NCI-H2196 (cell line): Measurements from ENCODE around the gene TAF8.

Source experiments
- DNase-seq: peaks from one replicate; lab custom pipeline; 2025; ENCODE audit not compliant: unreplicated experiment; lab: John Stamatoyannopoulos, UW

Gene TAF8

DNA sequence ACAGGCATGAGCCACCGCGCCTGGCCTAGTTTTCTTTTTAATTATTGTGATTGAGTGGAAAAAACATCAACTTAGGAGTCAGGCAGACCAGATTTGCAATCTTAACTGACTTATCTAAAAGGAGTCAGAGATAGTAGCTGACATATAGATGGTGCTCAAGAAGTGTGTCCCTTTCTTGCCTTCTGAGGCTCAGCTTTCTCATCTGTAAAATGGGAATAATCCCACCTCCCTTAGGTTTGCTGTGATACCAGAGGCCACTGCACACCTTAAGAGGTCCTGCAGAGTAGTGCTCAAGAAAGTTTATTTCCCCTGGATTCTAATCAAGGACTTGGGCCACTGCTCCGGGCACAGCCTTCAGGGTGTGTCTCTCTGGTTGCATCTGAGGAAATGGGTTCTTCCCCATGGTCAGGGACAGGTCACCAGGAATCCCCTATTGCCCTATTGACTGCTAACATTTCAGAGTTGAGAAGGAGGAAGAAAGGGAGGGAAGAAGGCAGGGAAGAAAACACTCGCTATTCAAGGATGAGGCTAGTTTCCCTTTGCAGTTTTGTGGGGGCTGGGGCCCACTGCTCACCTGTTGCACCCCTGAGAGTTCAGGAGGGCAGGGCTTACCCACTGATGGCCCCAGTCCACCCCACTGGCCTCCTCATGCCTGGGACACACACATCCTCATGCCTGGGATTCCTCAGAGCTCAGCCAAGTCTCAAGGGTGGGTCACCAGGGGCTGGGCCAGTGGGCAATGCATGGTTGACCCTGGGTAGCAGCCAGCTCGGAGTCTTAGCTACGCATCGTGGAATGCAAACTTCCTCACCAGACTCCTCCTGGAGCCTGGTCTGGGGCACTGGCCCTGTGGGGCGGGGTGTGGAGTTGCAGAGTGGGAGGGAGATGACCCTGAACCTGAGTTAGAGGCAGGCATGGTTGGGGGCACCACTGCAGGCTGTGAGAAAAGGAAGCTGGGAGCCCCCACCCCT lies 70.9 kb downstream of the TAF8 start:
- no peak for DNase-seq

DNA sequence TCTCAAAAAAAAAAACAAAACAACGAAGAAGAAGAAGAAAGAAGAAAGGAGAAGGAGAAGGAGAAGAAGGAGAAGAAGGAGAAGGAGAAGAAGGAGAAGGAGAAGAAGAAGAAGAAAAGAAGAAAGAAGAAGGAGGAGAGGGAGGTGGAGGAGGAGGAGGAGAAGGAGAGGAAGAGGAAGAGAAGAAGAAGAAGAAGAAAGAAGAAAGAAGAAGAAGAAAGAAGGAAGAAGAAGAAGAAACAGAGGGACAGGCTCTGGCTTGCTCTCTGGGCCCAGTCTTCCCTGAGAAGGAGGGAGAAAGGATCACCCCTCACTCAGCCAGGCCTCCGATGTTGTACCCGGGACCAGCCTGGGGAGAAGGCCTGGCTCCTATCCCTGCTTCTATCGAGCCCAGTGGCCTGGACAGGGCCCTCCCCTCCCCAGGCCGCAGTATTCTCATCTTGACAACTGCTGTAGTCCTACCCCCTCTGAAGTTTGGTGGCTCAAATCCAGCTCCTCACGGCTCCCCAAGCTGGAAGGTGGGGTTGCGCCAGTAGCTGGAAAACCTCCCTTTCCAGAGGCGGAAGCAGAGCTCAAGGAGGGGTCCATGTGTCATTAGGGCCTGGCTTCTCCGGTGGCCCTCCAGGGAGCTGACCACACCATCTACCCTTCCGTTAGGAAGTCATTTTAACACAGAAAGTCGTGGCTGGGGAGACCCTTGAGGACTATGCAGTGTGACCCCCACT lies 73.2 kb downstream of the TAF8 start:
- DNase-seq: no peak

DNA sequence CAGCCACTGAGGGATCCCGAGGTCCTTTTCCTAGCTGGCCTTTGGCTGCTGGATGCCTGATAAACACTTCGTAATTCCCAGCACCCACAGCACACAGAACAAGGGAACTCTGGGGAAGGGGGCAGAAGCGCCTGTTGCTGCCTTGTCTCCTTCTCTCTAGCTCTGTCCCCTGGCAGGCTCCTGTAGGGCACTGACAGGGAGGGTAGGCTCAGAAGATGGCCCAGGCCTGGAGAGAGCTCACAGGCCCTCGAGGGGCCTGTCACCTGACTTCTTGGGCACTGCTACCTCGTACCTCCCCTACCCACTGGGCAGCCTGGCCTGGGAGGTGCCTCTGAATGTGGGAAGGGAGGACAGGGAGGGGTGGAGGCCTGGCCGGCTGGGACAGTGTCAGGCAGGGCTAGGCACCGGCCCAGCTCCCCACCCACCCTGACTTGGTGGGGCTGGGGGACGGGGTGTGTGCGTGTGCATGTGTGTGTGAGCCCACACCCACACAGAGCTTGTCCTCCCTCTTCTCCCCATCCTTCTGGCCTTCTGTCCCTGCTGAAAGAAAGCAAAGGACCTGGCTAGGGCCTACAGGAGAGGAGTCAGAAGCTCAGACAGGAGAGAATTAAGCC lies 74.0 kb downstream of the TAF8 start:
- no peak for DNase-seq

DNA sequence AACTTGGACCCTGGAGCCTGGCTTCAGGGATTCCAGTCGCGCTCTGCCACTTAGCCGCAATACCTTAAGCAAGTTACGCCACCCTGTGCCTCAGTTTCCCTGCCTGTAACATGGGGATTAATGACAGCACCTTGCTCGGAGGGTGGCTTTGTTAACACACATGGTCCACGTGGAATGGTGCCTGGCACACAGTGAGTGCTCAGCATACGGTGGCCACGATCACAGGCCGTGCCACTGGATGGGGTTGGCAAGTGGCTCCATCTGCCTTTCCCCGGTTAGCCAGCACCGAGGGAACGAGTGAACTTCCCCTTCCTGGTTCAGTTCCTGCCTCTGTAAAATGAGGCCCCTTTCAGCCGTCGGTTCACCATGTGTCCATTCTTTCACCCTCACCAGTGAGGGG lies 74.9 kb downstream of the TAF8 start:
- no peak for DNase-seq

DNA sequence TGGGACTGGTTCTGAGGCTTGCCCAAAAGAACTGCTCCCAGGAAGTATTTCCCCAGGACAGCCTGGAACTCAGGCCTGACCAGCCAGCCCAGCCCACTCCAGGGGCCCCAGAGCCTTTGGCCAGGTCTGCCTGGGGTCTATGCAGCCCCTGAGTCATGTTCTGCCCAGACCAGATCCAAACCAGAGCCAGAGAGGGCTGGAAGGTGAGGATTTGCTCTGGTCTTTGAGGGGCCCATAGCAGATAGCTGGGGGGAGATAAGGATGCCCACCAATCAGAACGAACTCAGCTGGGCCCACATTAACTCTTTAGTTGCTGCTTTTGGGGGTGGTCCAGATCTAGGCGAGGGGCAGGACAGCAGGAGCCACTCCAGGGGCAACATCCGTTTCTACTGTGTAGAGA lies 75.3 kb downstream of the TAF8 start:
- no peak for DNase-seq

DNA sequence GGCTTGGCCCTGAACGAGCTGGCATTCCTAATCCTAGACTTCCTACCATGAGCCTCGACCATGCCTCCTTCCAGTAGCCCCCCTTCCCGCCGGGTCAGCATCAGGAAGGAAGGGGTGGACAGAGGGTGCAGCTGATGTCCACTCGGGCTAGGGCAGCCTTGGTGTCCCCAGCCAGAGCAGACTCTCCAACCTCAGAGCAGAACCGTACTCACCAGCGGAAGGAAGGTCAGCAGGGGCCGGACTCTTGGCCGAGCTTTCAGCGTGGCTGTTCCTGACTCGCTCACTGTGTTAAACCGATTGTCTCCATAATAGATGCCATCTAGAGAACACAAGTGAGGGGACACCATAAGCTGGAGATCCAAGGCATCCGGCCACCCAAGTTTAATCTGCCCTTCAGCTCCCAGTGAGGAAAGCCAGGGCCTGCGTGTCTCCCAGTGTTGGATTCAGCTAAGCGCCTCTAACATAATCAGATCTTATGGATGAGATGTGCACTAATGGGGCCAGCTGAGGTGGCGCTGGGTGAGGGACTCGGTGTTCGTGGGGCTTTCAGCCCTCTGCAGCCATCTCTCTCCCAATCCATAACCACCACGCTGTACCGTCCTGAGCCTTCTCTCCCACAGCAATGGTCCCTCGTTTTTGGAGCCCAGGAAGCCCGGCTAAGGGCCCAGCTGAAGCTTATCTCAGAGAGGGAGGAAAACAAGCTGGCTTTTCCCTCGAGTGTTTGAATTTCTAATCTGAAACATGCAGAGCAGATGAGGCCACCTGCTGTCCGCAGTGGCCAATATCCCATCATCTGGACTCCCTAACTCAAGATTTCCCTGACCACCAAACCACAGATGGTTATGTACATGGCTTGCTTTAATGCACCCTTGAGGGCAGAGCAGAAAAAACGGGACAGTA lies 78.4 kb downstream of the TAF8 start:
- DNase-seq: no peak

DNA sequence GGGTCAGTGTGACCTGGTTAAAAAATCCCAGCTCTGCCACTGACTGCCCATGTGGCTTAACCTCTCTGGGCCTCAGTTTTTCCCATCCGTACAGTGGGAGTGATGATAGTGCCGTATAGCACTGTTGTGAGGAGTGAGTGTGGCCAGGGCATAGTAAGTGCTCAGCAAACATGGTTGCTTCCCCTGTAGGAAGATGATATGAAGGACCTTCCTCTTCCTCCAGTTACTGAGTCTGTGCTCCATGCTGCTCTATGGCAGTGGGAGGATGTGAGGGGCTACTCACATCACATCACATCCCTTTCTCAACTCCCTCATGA lies 79.0 kb downstream of the TAF8 start:
- DNase-seq: no peak

DNA sequence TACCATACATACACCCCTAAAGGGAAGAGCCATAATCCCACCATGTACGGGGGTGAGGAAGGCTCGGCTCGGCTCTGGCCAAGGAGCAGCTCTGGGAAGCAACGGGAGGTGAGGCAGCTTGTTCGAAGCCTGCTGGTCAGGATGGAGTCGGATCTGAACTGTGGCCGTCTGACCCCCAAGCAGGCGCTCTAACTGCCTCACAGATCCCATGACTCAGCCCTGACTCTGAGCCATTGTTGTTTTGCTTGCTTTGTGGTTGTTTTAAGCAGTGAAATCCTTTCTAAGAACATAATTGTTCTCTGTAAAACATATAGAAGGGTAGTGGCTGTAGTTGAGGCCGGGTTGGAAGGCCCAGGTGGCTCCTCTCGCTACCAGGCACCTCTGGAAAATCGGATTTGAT lies 81.2 kb downstream of the TAF8 start:
- DNase-seq: no peak

DNA sequence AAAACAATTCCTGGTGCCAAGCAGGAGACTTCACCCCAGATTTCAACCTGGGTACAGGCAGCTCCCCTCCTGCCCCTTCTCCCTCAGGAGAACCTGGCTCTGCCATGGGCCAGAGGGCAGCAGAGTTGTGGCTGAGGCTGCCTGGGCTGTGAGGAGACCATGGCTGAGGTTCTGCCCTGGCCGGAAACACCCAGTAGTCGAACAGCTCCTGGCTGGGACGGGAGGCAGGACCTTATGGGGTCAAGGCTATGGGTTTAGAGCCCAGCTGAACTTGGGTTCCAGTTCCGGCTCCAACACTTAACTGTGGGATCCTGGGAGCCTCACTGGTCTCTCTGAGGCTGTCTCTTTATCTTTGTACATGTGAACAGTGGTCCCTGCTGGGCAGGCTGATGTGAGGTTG lies 83.6 kb downstream of the TAF8 start:
- no peak for DNase-seq

DNA sequence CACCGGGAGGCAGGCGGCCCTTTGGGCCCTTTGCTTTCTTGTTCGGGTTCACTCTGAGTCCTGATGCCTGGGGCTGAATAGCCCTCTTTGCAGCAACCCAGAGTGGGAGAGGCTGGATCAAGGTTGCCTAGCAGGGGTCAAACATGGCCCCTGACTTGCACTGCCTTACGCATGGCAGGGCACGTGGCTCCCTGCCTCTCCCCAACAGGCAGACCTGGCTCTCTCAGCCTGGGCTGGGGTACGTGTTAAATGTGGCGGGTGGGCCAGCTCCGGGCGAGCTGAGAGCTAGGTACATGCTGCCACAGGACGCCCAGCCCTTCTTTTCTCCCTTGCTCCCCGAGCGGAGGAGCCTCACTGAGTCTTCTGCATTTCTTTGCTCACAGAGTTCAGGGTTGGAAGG lies 84.8 kb downstream of the TAF8 start:
- DNase-seq: no peak

DNA sequence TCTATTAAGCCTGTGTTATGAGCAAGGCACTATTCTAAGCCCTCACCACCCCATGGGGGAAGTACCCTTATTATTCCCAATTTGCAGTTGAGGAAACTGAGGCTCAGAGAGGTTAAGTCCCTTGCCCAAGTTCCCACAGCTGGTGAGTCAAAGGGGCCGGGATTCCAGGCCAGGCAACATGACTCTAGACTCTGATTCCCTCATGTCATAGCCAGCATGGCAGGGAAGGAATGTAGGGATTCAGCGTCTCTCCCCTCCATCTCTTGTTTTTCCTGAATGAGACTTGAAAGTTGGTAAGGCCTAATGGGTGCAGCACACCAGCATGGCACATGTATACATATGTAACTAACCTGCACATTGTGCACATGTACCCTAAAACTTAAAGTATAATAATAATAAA lies 85.4 kb downstream of the TAF8 start:
- no peak for DNase-seq

DNA sequence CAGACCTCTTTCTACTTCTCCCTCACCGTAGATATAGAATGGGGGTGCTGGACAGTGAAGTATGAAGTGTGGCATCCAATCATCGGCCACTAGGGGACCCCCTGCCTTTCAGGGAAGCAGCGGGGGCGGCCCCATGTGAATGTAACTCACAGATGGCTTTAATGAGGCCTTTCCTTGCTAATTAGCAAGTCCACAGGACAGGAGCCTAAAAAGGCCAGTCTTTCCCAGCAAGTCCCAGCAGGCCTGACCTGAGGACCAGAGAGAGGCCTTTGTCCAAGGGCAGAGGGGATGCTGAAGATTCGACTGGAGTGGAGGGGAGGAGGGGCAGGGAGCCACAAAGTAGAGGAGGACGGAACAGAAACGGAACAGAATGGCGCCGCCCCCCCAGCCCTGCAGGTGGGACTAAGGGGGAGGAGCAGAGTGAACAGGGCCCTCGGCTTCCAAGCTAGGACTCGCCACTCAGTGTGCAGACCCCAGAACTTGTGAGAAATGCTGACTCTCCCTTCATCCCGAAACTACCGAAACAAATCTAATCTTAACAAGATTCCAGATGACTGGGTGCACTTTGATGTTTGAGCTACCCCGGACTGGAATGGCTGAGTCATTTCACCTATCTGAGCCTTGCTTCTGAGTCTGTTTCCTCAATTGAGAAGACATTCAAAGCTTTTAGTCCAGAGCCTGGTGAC lies 86.3 kb downstream of the TAF8 start:
- no peak for DNase-seq
